HepG2 (cell line): ENCODE measurements around the gene RPS14. TPM values are rescaled to one million over a fixed set of nuclear protein-coding genes. Genes with fewer than 3 reads are reported as not detected.

Source experiments
- FOXM1 ChIP-seq: sonication (generic); formaldehyde crosslinking; IDR thresholded peaks from 2 replicates; pipeline ENCODE4 v1.5.0; 2020; ENCODE audit warnings: missing genetic modification reagents
- POLR2AphosphoS2 ChIP-seq: IDR thresholded peaks from 2 replicates; pipeline ENCODE4 v1.6.1; 2011; ENCODE audit warnings: low read depth, low read length, improper control_type of control experiment
- ZNF30 ChIP-seq: sonication (generic); formaldehyde crosslinking; IDR thresholded peaks from 2 replicates; pipeline ENCODE4 v1.5.0; 2020; ENCODE audit warnings: mild to moderate bottlenecking, missing genetic modification reagents
- ZSCAN21 ChIP-seq: sonication (generic); formaldehyde crosslinking; IDR thresholded peaks from 2 replicates; pipeline ENCODE4 v1.8.0; 2022; ENCODE audit warnings: mild to moderate bottlenecking, missing genetic modification reagents, moderate library complexity, borderline replicate concordance
- polyA plus RNA-seq, 8 experiments: library from polyadenylated mRNA; depleted of rRNA in 3 of 8; stranded (reverse) in 7 of 8; unstranded in 1 of 8; fragments of >200 nt; fragmentation: Illumina TruSeq in 4 of 8; extraction: Trizol in 4 of 8; gene quantifications; 2 replicates each; pipeline versions ENCODE4 v1.2.1 to v1.2.3, GENCODE V29; 2011 to 2016; ENCODE audit warnings: low read depth in 4 of 8, missing spikeins in 1 of 8, mixed read lengths in 1 of 8; ENCODE audit not compliant: insufficient read depth in 1 of 8
- total RNA-seq, 5 experiments: library from RNA; depleted of rRNA; stranded (reverse); fragments of >200 nt; fragmentation: Illumina TruSeq; extraction: Trizol; gene quantifications; 2 replicates each; pipeline ENCODE4 v1.2.3, GENCODE V29; 2016; ENCODE audit warnings: low read depth in 1 of 5
- TF ChIP-seq, protein P1 (sequence below): sonication (generic); formaldehyde crosslinking; conservative IDR thresholded peaks from 2 replicates; pipeline ENCODE4 v1.4.0; 2020; ENCODE audit warnings: mild to moderate bottlenecking, missing genetic modification reagents, moderate library complexity
- TF ChIP-seq, protein P2 (sequence below): sonication (generic); formaldehyde crosslinking; IDR thresholded peaks from 2 replicates; pipeline ENCODE4 v1.4.0; 2020; ENCODE audit warnings: missing genetic modification reagents
- TF ChIP-seq, protein P3 (sequence below): sonication (generic); formaldehyde crosslinking; IDR thresholded peaks from 2 replicates; pipeline ENCODE4 v1.4.0; 2020; ENCODE audit warnings: mild to moderate bottlenecking, missing genetic modification reagents
- TF ChIP-seq, protein P4 (sequence below): IDR thresholded peaks from 2 replicates; pipeline ENCODE4 v1.6.1; 2012; ENCODE audit warnings: low read length, improper control_type of control experiment
- TF ChIP-seq, protein P5 (sequence below): sonication (generic); formaldehyde crosslinking; IDR thresholded peaks from 2 replicates; pipeline ENCODE4 v1.4.0; 2020; ENCODE audit warnings: missing genetic modification reagents, mild to moderate bottlenecking, borderline replicate concordance

Gene RPS14
- total and polyA plus RNA-seq, 2 of the 13 experiments (the other 11 are each of a cell fraction or from before 2014, with no cell fraction given): 2,116 to 3,295 TPM

DNA sequence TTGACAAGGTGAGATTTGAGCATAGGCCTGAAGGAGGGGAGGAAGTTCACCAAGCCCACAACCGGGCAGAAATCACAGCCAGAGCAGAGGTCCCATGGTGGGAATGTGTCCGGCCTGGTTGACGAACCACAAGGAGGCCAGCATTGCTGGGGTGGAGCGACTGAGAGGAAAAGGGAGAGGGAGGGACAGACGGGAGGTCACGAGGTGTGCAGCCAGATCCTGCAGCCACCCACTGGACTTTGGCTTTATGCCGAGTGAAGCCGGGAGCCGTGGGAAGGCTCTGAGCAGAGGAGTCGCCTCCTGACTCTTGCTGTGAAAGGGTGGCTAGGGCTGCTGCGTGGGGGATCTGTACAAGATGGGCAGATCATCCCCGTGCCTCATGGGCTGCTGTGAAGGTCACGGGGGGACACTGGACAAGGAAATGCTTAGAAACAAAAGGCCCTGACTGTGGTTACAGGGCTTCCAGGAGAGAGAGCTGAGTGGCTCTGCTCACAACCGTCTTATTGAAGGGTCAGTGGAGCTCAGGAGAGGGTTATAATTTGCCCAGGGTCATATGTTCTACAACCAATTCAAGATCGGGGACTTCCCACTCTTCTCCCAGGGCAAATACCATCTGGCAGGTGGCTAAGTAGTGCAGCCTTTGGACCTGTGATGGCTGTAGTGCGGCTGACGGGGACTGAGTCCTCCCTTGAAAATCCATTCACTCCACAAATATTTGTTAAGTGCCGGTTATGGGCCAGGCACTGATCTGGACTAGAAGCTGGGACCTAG lies 21.2 kb downstream of the RPS14 start (continued):
- TF ChIP-seq, protein P1, sequence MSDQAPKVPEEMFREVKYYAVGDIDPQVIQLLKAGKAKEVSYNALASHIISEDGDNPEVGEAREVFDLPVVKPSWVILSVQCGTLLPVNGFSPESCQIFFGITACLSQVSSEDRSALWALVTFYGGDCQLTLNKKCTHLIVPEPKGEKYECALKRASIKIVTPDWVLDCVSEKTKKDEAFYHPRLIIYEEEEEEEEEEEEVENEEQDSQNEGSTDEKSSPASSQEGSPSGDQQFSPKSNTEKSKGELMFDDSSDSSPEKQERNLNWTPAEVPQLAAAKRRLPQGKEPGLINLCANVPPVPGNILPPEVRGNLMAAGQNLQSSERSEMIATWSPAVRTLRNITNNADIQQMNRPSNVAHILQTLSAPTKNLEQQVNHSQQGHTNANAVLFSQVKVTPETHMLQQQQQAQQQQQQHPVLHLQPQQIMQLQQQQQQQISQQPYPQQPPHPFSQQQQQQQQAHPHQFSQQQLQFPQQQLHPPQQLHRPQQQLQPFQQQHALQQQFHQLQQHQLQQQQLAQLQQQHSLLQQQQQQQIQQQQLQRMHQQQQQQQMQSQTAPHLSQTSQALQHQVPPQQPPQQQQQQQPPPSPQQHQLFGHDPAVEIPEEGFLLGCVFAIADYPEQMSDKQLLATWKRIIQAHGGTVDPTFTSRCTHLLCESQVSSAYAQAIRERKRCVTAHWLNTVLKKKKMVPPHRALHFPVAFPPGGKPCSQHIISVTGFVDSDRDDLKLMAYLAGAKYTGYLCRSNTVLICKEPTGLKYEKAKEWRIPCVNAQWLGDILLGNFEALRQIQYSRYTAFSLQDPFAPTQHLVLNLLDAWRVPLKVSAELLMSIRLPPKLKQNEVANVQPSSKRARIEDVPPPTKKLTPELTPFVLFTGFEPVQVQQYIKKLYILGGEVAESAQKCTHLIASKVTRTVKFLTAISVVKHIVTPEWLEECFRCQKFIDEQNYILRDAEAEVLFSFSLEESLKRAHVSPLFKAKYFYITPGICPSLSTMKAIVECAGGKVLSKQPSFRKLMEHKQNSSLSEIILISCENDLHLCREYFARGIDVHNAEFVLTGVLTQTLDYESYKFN: peak; percentile 75
- TF ChIP-seq FOXM1 (CRISPR knock-in tag) (no peak), ZSCAN21 (CRISPR knock-in tag) (peak; percentile 44), POLR2AphosphoS2 (no peak), ZNF30 (CRISPR knock-in tag) (no peak)
- TF ChIP-seq, protein P2, sequence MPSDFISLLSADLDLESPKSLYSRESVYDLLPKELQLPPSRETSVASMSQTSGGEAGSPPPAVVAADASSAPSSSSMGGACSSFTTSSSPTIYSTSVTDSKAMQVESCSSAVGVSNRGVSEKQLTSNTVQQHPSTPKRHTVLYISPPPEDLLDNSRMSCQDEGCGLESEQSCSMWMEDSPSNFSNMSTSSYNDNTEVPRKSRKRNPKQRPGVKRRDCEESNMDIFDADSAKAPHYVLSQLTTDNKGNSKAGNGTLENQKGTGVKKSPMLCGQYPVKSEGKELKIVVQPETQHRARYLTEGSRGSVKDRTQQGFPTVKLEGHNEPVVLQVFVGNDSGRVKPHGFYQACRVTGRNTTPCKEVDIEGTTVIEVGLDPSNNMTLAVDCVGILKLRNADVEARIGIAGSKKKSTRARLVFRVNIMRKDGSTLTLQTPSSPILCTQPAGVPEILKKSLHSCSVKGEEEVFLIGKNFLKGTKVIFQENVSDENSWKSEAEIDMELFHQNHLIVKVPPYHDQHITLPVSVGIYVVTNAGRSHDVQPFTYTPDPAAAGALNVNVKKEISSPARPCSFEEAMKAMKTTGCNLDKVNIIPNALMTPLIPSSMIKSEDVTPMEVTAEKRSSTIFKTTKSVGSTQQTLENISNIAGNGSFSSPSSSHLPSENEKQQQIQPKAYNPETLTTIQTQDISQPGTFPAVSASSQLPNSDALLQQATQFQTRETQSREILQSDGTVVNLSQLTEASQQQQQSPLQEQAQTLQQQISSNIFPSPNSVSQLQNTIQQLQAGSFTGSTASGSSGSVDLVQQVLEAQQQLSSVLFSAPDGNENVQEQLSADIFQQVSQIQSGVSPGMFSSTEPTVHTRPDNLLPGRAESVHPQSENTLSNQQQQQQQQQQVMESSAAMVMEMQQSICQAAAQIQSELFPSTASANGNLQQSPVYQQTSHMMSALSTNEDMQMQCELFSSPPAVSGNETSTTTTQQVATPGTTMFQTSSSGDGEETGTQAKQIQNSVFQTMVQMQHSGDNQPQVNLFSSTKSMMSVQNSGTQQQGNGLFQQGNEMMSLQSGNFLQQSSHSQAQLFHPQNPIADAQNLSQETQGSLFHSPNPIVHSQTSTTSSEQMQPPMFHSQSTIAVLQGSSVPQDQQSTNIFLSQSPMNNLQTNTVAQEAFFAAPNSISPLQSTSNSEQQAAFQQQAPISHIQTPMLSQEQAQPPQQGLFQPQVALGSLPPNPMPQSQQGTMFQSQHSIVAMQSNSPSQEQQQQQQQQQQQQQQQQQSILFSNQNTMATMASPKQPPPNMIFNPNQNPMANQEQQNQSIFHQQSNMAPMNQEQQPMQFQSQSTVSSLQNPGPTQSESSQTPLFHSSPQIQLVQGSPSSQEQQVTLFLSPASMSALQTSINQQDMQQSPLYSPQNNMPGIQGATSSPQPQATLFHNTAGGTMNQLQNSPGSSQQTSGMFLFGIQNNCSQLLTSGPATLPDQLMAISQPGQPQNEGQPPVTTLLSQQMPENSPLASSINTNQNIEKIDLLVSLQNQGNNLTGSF (CRISPR knock-in tag): no peak
- TF ChIP-seq, protein P3, sequence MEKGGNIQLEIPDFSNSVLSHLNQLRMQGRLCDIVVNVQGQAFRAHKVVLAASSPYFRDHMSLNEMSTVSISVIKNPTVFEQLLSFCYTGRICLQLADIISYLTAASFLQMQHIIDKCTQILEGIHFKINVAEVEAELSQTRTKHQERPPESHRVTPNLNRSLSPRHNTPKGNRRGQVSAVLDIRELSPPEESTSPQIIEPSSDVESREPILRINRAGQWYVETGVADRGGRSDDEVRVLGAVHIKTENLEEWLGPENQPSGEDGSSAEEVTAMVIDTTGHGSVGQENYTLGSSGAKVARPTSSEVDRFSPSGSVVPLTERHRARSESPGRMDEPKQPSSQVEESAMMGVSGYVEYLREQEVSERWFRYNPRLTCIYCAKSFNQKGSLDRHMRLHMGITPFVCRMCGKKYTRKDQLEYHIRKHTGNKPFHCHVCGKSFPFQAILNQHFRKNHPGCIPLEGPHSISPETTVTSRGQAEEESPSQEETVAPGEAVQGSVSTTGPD (CRISPR knock-in tag): no peak
- TF ChIP-seq, protein P4, sequence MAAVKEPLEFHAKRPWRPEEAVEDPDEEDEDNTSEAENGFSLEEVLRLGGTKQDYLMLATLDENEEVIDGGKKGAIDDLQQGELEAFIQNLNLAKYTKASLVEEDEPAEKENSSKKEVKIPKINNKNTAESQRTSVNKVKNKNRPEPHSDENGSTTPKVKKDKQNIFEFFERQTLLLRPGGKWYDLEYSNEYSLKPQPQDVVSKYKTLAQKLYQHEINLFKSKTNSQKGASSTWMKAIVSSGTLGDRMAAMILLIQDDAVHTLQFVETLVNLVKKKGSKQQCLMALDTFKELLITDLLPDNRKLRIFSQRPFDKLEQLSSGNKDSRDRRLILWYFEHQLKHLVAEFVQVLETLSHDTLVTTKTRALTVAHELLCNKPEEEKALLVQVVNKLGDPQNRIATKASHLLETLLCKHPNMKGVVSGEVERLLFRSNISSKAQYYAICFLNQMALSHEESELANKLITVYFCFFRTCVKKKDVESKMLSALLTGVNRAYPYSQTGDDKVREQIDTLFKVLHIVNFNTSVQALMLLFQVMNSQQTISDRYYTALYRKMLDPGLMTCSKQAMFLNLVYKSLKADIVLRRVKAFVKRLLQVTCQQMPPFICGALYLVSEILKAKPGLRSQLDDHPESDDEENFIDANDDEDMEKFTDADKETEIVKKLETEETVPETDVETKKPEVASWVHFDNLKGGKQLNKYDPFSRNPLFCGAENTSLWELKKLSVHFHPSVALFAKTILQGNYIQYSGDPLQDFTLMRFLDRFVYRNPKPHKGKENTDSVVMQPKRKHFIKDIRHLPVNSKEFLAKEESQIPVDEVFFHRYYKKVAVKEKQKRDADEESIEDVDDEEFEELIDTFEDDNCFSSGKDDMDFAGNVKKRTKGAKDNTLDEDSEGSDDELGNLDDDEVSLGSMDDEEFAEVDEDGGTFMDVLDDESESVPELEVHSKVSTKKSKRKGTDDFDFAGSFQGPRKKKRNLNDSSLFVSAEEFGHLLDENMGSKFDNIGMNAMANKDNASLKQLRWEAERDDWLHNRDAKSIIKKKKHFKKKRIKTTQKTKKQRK: no peak
- TF ChIP-seq, protein P5, sequence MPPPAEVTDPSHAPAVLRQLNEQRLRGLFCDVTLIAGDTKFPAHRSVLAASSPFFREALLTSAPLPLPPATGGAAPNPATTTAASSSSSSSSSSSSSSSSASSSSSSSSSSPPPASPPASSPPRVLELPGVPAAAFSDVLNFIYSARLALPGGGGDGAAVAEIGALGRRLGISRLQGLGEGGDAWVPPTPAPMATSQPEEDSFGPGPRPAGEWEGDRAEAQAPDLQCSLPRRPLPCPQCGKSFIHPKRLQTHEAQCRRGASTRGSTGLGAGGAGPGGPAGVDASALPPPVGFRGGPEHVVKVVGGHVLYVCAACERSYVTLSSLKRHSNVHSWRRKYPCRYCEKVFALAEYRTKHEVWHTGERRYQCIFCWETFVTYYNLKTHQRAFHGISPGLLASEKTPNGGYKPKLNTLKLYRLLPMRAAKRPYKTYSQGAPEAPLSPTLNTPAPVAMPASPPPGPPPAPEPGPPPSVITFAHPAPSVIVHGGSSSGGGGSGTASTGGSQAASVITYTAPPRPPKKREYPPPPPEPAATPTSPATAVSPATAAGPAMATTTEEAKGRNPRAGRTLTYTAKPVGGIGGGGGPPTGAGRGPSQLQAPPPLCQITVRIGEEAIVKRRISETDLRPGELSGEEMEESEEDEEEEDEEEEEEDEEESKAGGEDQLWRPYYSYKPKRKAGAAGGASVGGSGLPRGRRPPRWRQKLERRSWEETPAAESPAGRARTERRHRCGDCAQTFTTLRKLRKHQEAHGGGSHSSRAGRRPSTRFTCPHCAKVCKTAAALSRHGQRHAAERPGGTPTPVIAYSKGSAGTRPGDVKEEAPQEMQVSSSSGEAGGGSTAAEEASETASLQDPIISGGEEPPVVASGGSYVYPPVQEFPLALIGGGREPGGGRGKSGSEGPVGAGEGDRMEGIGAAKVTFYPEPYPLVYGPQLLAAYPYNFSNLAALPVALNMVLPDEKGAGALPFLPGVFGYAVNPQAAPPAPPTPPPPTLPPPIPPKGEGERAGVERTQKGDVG (CRISPR knock-in tag): peak; percentile 72; the same call in 1 of the 2 replicates
